IPS DF 4.7 (cell line): Measurements from ENCODE around the gene COL4A2.
"Not testable (repeated sequence)": the region's sequence is repeated elsewhere in the genome, so short reads cannot be mapped to it uniquely, and the experiment has no call there.

Experiments
- DNase-seq: peaks from one replicate; pipeline ENCODE4 v3.0.0-alpha.2; 2013; ENCODE audit warnings: low spot score; ENCODE audit errors: extremely low read depth

COL4A2 gene

DNA sequence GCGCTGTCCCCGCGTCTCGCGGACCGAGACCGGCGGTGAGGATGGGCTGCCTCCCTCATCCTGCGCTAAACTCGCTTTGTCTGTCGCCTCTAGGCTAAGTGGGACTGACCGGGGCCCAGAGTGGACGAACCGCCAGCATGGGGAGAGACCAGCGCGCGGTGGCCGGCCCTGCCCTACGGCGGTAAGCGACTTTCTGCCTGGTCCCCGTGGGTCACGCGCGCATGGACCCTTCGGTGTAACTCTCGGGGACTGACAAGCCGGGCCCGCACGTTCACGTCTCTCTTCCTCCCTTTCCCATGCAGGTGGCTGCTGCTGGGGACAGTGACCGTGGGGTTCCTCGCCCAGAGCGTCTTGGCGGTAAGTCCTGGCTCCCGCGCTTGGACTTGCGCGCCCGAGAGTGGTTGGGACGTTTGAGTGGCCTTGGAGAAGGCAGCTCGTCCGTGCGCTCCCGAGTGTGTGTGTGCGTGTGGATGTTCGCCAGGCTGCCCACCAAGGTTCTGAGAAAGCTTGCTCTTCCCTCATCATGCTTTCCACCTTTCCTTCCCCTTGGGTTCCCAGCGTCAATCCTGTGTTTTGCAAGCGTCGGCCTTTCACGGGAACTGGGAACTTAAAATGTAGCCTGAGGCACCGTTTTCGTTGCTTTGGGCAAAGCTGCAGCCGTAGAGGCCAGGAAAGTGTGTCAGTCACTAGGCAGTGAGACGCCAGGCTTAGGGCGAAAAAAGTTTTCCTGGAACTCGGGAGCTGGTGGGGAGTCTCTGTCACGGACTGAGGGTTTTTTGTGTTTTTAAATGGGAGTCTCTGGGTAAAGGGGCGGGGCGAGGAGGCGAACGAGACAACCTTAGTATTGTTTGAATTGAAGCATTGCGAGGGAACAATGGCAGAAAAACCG is 927 bp downstream of the COL4A2 start:
- DNase-seq, result no peak

GRCh38 chr13:110308656-110309359 is 1.7 kb downstream of the COL4A2 start:
- no peak for DNase-seq

DNA sequence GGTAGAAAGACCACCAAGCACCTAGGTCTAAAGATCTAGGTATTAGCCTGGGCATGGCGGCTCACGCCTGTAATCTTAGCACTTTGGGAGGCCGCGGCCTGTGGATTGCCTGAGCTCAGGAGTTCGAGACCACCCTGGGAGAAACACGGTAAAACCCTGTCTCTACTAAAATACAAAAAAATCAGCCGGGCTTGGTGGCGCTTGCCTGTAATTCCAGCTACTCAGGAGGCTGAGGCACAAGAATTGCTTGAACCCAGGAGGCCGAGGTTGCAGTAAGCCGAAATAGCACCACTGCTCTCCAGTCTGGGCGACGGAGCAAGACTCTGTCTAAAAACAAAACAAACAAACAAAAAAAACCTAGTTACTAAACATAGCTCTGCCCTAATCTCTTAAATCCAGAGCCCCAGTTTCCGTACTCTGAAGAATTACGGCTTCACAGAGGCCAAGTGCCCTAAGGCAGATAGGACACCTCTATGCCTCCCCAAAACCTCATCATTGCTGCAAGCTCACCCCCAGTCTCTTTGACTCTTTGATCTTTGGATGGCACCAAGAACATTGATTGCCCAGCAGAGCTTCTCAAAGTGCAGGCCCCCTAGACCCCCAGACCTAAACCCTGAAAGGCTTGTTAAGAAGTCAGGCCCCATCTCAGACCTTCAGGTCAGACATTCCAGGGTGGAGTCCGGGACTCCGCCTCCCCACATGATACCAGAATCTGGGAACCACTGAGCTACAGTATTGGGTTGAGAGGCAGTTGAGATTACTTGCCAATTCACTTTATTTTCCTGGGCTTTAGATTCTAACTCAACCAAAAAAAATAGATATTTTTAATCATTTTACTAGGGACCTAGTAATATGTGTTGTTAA is 2.8 kb downstream of the COL4A2 start:
- DNase-seq, result no peak

DNA sequence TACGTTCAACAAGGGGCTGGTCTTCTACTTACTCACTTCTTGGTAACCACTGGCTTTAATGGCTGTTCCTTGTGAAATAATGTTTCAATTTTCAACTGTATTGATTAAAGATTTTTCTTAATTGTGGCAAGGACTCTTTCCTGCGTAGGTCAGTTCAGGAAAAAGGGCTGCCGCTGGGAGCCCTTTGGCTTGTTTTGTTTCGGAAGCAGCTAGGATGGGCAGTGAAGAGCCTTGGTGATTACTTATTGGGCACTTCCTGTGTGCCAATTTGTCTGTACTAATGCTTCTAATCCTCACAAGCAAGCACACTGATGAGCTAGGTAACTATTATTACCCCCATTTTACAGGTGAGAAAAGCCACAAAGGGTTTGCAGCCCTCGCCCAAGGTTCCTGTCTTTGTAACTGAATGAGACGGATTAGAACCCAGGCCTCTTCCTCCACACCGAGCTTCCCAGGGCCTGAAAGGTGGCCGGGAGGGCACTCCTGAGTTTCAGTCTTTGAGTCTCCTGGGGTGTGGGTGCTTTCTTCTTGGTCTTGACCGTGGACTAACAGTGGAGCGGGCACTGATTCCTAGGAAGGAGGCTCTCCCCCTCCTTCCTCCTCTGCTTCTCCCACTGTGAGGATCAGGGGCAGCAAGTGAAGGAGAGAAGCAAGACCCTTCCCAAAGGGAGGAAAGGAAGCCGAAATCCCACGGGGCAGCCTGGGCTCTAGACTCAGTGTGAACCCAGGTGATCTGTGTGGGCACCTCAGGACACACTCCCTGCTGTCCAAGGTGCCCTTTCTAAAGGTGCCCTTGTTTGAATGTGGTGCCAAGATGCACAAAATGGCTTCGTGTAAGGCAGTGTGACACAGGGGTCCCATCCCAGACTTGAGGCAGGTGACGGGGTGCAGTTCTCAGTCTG is 3.7 kb downstream of the COL4A2 start:
- DNase-seq, result no peak

DNA sequence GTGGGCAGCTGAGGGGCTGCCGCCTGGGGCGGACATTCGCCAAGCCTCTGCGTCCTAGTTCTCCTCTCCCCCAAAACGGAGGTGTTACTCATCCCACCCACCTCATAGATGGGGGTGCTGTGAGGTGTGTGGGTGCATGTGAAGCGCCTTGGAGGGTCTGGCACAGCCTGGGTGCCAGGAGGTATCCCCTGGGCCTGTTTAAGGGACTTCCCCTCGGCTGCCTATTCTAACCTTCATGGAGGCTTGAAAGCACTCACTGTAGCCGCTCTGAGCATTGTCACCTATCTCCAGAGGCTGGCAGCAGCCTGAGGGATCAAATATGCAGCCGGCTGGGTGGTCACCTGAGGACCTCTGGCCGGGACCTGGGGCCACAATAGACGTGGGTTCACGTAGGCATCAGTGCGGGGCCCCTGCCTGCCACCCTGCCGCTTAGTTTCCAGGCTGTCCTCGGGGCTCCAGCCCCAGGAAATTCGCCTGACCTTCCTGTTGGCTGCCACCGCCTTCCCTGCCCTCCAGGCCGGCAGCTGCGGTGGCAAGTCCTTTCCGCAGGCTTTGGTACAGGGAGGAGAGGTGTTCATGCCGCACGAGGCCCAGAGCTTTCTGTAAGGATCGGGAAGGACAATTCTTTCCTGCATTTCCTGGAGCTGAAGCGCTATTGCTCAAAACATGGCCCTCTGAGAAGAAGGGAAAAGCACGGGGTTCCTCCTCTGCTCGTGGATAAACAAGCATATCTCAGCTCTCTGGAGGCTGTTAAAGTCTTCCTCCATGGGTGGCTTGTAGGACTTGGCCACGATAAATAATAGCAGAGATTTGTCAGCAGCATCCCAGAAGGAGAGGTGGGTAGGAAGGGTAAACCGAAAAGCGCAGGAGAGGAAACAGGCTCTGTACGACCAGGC is 4.6 kb downstream of the COL4A2 start:
- no peak for DNase-seq

DNA sequence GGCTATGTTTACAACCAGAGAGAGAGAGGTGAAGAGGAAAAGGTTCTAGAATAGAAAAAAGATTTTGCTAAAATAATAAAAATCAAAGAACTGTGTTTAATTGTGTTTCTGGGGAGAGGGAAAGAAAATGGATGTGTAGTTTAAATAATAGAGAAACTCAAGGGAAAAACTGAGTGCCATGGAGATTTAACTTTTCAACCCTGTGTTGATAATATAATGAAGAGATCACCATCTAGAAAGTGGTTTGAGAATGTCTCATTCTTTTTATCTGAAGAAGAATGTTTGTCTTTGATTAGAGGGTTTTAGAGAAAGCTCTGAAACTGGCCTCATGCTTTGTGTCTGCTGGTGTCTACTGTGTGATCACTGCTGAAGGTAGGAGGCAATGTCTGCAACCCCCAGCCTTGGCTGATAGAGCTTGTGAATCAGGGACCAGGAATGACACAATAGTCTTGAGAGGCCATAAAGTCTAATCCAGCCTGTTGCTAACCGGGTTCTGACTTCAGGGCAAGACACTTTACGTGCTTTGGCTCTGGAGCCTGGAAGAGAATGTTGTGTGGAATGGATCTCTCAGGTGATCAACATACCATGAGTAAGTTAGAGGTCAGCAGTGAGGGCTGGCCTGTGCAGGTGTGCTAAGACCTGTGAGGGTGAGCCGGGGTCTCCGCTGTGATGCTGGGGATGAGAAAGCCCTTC is 5.4 kb downstream of the COL4A2 start:
- DNase-seq, result no peak

DNA sequence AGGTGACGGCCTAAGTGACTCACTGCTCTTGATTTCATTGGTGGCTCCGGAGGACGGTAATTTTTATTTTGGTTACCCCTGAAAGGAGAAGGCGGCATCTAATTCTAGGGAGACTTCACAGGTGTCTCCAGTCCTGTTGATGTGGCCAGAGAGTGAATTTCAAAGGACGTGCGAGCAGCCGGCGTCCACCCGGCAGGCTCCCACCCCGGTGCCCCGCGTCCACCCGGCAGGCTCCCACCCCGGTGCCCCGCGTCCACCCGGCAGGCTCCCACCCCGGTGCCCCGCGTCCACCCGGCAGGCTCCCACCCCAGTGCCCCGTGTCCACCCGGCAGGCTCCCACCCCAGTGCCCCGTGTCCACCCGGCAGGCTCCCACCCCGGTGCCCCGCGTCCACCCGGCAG is 6.2 kb downstream of the COL4A2 start:
- not testable (repeated sequence) for DNase-seq

- not testable (repeated sequence) for DNase-seq
Observed at GRCh38 chr13:110313733-110314132, 6.6 kb downstream of the COL4A2 start.

DNA sequence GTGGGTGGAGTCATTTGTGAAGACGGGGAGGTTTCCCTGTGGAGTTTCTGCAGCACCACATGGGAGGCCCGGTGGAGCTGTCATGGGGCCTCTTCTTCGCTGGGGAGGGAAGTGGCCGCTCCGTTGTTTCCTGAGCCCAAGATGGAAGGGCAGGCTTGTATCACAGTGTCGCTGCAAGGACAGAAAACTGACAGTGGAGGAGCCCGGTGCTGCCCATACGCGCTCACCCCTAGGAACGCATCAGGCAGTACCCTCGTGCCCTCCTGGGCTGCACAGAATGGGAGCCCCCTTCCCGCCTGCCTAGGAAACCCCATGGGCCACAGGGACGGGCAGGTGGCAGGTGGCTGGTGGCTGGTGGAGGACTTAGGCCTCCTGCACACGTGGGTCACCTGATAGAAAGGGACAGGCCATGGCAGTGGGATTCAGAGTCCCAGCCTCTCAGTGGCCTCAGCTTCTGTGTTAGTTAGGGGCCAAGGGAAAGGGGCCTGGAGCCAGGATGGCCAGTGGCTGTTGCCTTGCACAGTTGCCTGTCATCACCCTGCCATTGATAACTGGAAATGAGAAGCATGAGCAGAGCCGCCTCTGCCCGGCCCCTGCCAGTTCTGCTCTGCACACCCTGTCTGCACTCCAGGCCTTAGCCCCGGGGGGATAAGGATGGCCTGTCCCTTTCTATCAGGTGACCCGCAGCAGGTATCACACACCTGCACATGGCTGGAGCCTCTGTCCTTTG is 7.6 kb downstream of the COL4A2 start:
- DNase-seq, result no peak

GRCh38 chr13:110316196-110316595 is 9.1 kb downstream of the COL4A2 start:
- DNase-seq, result no peak

DNA sequence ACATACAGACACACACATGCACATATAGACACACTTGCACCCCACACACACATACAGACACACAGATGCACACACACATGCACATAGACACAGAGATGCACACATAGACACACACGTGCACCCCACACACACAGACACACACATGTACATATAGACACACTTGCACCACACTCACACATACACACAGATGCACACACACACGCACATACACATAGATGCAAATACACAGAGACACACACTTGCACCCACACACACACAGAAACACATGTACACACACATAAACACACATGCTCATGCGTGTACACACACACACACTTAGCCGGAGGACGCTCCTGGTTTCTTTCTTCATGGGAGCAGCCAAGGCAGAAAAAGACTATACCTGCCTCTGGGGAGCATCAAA is 10.0 kb downstream of the COL4A2 start:
- no peak for DNase-seq

- no peak for DNase-seq
Observed at GRCh38 chr13:110317496-110318195, 10.6 kb downstream of the COL4A2 start.

DNA sequence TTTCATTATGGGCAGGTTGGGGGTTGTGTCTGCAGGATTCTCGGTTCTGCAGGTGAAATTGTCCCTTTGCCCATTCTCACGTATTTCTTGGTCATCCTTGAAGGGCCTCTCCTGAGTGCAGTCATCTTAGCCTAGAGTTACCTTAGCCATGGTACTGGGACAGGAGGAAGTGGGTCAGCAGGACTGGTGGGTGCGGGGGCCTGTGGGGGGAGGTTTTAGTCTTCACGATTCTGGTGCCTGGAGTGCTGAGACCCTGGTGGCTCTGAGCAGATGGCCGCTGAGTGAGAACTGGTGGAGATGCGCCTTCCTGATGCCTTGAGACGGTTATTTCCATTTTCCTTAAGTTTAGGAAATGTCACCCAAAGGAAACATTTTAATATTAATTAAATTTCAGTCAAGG is 11.8 kb downstream of the COL4A2 start:
- DNase-seq, result no peak

DNA sequence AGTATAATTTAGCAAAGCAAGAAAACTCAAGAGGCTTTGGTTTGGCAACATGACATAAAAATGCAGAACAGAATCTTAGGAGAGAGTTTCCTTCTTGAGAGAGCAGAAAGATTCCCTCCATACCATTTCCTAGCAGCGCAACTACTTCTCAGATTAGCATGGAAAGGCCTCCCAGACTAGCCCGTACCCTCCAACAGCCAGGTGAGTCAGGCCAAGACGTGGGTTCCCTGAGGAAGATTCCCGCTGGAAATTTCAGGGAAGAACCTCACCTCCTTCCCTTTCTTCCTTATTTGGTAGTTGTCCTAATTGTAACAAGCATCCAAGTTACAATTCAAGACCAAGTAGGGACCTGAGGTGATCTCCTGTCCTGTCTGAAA is 12.3 kb downstream of the COL4A2 start:
- no peak for DNase-seq

DNA sequence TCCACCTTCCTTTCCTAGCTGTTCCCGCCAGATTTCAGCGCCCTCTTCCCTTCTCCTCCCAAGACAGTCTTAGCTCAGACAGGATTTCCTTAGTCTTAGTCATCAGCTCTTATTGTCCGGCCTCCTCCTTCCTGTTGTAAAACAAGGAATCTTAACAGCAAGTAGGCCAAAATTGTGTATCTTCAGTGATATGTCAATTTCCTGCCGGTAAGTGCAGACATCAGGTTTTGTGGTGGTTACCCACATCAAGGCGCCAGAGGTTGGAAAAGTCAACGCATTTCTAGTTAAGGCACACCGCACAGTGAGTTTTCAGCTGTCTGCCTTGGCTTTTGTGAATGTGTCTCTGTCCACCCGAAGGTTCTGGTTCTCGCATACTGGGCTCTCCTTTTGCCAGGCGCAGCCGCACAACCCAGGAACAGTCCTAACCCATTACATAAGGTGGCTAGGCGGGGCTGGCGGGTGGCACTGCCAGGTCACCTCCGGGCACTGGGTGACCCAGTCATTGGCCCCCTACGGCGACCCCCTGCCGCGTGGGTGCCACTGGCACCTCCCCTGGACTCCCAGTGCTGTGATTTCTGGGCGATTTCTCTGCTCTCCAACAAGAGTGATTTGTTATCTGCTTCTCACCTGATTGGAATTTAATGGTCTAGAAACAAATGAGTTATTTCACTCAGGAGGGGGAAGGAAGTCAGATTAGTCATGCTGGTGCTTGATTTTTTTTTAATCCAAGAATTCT is 12.9 kb downstream of the COL4A2 start:
- no peak for DNase-seq

- DNase-seq, result no peak
Observed at GRCh38 chr13:110320645-110321044, 13.6 kb downstream of the COL4A2 start.

GRCh38 chr13:110321573-110321972 is 14.5 kb downstream of the COL4A2 start:
- not testable (repeated sequence) for DNase-seq
